Coronary artery (tissue), 2 donors: ENCODE data around the gene GALK1.

Source experiments
- DNase-seq: peaks from one replicate; pipeline ENCODE4 v3.0.0-alpha.2; 2017; ENCODE audit warnings: low spot score
- H3K27ac ChIP-seq, 2 donors: fragments of 200-600 bp; sonication (generic); one replicate each; pipeline ENCODE4 v1.5.1; 2016 to 2019
- H3K4me3 ChIP-seq: fragments of 200-600 bp; sonication (generic); 2 replicates; pipeline ENCODE4 v1.5.1; 2016; ENCODE audit warnings: mild to moderate bottlenecking, moderate library complexity
- CTCF ChIP-seq: fragments of 200-600 bp; sonication (generic); IDR thresholded peaks from one replicate; pipeline ENCODE4 v1.5.1; 2019; ENCODE audit warnings: antibody characterized with exemption

The GALK1 gene

GRCh38 chr17:75776386-75777295 lies 11.6 kb upstream of the GALK1 start:
- H3K27ac ChIP-seq, result peak overlapping the region in 1 of 2 donors; percentile 52
- TF ChIP-seq CTCF, result no peak
- peak overlapping the region; percentile 92 for H3K4me3 ChIP-seq
- DNase-seq, result no peak

GRCh38 chr17:75774991-75775668 lies 10.1 kb upstream of the GALK1 start:
- H3K4me3 ChIP-seq, result peak overlapping the region; percentile 92
- peak; percentile 75 for DNase-seq
- H3K27ac ChIP-seq, result peak overlapping the region; percentile 35 to 52
- TF ChIP-seq CTCF, result no peak

GRCh38 chr17:75774471-75774990 lies 9.5 kb upstream of the GALK1 start:
- TF ChIP-seq CTCF, result no peak
- peak overlapping the region in 1 of 2 donors; percentile 52 for H3K27ac ChIP-seq
- no peak for DNase-seq
- H3K4me3 ChIP-seq, result no peak overlapping the region

- Histone ChIP-seq H3K4me3 (no peak overlapping the region), H3K27ac (peak overlapping the region in 1 of 2 donors; percentile 52)
- no peak for TF ChIP-seq CTCF
- peak; percentile 74 for DNase-seq
Measured at GRCh38 chr17:75773808-75774470, 8.9 kb upstream of the GALK1 start.

- Histone ChIP-seq H3K27ac (no peak overlapping the region), H3K4me3 (no peak overlapping the region)
- peak; percentile 78 for DNase-seq
- TF ChIP-seq CTCF, result no peak
Measured at GRCh38 chr17:75773121-75773807, 8.3 kb upstream of the GALK1 start.

- peak; percentile 72 for DNase-seq
- Histone ChIP-seq H3K4me3 (no peak overlapping the region), H3K27ac (no peak overlapping the region)
- TF ChIP-seq CTCF, result no peak
Measured at GRCh38 chr17:75771334-75772281, 6.6 kb upstream of the GALK1 start.
